NCI-H524 treated with DMSO at 0.1 percent for 48 hours (cell line): ENCODE data around the gene DHRS11.
A peak's percentile ranks its signal among the peaks of the same experiment; 100 is the strongest.
"Not testable (repeated sequence)": the region's sequence is repeated elsewhere in the genome, so short reads cannot be mapped to it uniquely, and the experiment has no call there.

Experiments used
- DNase-seq: peaks from one replicate; lab custom pipeline; 2025; lab: John Stamatoyannopoulos, UW

DHRS11 gene

DNA sequence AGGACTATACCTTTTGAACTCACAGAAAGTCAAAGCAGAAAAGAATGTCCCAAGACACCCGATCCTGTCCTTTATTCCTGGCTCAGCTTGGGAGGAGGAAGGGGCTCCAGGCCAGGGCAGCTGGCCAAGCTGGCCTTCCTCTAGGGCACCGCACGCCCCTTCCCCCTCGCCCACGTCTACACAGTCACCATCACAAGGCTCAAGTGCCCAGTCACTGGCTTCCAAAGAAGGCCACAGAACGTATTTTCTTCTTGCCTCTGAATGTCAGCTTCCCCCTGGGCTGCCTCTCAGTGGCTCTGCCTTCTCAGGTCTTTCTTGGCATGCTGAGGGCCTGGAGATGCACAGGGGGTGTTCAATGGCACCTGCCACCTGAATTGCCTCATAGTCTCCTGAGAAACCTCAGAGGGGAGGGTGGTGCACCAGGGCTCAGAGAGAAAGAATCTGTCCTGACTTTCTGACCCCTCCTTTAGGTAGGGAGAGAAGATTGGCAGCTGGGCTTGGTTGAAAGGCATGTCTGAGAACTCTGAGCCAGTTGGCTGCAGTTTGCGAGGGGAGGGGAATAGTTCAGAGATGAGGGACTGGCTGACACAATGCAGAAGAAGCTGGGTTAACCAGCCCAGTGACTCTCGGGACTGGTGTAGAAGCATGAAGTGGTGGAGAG lies 2.1 kb downstream of the DHRS11 start:
- DNase-seq: no peak

DNA sequence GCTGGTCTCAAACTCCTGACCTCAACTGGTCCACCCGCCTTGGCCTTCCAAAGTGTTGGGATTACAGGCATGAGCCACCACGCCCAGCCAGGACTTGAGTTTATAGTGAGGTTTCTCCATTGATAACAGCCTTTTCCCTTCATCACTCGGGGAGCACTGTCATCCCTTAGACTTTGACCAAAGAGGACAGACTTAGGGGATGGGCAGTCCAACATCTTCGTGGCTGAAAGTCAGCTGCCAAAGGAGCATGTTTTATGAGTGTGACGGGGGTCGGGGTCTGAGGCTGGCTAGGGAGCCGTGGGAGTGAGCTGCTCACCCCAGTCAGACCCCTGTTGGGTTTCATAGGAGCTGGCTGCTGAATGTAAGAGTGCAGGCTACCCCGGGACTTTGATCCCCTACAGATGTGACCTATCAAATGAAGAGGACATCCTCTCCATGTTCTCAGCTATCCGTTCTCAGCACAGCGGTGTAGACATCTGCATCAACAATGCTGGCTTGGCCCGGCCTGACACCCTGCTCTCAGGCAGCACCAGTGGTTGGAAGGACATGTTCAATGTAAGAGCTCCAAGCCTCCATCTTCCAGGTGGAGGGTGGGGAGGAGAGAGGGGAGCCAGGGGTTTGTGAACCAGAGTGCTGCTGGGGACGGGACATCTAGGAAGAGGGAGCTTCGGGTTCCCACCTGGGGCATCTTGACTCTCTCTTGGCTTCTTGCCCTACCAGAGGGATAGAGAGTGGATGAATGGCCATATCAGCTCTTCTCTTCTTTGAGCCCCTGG lies 3.1 kb downstream of the DHRS11 start:
- DNase-seq: no peak

DNA sequence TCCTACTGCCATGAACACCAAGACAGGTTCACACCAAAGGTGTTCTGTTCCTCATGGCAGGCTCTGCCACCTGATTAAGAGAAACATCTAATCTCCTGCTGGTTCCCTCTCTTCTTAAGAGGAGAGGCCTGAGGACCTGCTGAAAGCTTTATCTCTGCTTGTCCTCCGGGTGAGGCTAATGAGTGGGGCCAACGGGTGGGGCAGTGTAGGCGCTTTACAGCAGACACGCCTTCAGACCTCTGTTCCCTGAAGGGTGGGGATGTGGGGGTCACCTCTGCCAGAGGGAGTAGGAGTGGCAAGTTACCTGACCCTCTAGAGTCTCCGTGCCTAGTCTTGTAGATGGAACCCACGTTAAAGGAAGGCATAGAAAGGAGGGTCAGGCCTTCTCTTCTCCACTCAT lies 5.5 kb downstream of the DHRS11 start:
- no peak for DNase-seq

DNA sequence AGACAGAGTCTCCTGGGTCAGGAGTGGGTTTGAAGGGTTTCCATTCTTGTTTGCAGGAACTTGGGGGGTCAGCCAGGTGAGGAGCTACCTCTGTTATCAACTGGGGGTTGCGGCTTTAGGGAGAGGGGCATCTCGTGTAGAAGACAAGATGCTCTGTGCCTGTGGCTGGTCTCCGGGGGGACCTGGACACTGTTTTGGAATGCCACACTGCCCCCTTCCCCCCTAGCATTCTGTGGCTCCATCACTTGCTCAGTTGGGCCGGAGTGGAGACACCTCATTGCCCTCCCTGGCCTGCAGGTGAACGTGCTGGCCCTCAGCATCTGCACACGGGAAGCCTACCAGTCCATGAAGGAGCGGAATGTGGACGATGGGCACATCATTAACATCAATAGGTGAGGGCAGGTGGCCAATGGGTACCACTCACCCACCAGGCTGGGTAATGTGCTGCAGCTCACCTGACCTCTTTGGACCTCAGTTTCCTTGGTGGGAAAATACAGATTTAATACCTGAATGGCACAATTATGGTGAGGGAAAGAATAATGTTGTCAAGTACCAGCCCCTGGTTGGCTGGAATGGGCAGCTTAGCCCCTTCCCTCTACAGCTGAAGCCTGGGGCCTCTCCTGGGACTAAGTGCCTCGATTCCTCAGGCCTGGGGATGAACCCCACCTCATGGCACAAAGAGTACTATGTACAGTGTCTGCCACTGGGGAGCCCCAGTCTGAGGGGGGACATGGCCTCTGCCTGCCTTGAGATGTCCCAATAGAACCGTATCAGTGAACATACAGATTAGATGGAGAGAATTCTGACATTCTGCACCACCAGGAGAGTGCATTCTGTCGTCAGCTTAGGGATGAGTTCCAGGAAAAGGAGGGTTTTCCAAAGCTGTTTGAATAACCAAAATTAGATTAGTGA lies 6.4 kb downstream of the DHRS11 start:
- no peak for DNase-seq

DNA sequence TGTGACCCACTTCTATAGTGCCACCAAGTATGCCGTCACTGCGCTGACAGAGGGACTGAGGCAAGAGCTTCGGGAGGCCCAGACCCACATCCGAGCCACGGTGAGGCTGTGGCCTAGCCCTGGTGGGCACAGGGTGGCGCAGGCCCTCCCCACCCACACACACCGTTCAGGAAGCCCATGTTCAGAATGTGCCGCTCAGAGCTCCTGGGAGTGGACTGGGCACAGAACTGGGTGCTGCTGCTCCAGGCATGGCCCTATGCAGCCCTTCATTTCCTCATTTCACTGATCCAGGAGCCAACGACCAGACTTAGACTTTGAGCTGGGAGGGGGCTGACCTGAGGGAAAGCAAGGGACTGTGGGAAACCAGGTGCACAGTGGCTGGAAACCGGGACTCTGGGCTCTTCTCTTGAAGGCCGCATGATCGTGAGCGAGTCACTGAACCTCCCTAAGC lies 7.3 kb downstream of the DHRS11 start:
- no peak for DNase-seq

DNA sequence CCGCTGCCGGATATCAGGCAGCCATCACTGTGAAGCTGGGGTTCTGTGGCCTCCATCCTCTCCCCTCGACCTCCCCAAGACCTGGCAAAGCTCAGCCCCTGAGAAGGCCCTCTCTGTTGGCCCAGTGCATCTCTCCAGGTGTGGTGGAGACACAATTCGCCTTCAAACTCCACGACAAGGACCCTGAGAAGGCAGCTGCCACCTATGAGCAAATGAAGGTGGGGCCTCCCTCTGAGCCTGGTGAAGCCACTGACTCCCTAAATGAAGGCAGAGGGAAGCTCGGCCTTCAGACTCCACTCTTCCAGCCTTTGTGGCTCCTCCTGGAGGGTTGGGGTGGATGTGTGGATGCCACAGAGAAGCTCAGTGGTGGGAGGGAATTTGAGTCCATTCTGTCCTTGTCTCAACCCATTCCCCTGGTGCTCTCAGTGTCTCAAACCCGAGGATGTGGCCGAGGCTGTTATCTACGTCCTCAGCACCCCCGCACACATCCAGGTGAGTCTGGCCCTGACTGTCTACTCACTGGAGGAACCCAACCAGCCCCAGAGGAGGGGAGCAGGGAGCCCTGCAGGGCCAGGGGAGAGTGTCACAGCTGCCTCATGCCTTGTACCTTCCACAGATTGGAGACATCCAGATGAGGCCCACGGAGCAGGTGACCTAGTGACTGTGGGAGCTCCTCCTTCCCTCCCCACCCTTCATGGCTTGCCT lies 8.0 kb downstream of the DHRS11 start:
- DNase-seq: no peak

DNA sequence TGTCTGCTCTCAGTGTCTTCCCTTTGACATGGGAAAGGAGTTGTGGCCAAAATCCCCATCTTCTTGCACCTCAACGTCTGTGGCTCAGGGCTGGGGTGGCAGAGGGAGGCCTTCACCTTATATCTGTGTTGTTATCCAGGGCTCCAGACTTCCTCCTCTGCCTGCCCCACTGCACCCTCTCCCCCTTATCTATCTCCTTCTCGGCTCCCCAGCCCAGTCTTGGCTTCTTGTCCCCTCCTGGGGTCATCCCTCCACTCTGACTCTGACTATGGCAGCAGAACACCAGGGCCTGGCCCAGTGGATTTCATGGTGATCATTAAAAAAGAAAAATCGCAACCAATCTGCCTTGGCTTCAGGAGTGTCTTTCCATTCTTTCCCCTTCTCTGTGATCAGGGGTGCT lies 8.8 kb downstream of the DHRS11 start:
- DNase-seq: no peak

DNA sequence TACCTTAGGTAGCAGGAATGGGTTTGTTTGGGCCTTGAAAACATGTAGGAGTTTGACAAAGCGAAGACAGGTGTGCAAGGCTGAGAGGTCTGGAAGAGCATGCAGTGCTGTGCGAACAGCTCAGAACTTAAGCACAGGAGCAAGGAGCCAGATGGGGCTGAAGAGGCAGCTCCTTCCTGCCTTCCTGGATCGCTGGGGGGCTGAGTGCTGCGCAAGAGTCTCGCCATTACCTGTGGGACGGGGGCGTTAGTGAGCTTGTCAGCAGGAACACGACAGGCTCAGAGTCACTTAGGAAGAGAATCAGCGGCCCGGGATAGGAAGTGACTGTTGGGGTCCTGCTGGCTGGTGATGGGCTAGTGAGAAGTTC lies 9.2 kb downstream of the DHRS11 start:
- DNase-seq: peak; percentile 54

DNA sequence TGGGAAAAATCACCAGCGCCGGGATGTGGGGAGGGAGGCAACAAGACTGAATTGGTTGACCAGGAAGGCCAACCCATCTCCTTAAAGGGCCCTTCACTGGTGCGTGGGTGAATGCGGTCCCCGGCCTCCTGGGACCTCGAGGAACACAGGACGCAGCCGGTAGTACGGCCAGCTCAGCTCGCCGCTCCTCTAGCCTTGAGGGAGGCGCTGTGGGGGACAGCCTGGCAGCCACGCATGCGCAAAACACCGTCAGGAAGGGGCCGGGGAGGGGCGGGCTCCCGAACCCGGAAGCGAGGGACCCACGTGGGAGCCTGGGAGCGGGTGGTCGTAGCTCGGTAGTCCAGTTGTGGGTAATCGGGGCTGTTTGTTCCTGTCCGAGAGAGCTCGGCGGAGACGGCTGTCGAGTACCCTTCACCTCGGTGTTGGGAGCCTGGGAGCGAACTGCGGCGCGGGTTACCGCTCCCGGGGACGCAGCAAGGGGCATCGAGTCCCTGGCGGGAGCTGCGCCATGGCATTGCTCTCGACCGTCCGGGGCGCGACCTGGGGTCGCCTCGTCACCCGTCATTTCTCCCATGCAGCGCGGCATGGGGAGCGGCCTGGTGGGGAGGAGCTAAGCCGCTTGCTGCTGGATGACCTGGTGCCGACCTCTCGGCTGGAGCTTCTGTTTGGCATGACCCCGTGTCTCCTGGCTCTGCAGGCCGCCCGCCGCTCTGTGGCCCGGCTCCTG lies 9.8 kb downstream of the DHRS11 start, which contains the start of gene MRM1:
MRM1 (plus strand) TSS at position 281 of the 727 bp plus-strand sequence; CDS start at position 509, 228 bp downstream.
- peak; percentile 63 for DNase-seq

DNA sequence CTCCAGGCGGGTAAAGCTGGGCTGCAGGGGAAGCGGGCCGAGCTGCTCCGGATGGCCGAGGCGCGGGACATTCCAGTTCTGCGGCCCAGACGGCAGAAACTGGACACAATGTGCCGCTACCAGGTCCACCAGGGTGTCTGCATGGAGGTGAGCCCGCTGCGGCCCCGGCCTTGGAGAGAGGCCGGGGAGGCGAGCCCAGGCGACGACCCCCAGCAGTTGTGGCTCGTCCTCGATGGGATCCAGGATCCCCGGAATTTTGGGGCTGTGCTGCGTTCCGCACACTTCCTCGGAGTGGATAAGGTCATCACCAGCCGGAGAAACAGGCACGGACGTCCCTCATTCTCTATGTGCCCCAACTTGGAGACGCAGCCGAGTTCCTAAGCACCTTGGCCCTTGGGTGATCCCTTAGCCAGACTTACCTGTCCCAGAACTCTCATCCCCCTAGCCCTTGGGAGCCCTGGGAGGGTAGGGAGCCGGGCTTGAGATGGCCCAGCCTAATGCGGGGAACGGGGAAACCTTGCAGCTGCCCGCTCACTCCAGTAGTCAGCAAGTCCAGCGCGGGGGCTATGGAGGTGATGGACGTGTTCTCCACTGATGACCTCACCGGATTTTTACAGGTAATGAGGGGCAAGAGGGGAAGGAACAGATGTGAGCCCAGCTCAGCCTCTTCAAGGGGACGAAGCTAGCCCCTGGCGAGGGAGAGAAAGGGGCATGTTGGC lies 10.5 kb downstream of the DHRS11 start:
- DNase-seq: no peak

DNA sequence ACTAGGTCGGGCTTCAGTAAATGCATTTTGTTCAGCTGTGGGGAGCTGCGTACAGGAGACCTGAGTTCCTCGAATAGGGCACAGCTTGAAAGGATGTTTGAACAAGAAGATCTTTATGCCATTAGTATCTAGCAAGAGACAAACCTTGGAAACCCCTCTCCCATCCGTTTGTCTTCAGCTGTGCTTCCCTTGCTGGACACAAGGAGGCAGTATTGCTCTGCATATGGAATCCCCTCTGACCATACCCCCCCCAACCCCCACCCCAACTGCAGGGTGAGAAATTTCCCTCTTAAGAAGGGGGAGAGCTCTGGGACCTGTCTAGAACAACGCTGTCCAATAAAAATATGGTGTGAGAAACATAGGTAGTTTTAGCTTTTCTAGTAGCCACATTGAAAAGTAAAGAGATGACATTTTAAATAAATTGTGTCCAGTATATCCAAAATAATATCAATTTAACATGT lies 11.3 kb downstream of the DHRS11 start:
- peak; percentile 33 for DNase-seq

DNA sequence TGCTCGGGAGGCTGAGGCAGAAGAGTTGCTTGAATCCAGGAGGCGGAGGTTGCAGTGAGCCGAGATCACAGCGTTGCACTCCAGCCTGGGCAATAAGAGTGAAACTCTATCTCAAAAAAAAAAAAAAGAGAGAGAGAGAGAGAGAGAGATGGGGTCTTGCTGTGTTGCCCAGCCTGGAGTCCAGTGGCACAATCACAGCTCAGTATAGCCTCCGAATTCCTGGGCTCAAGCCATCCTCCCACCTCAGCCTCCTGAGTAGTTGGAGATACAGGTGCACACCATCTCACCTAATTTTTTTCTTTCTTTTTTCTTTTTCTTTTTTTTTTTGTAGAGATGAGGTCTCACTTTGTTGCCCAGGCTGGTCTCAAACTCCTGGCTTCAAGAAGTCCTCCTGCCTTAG lies 13.3 kb downstream of the DHRS11 start:
- DNase-seq: not testable (repeated sequence)

DNA sequence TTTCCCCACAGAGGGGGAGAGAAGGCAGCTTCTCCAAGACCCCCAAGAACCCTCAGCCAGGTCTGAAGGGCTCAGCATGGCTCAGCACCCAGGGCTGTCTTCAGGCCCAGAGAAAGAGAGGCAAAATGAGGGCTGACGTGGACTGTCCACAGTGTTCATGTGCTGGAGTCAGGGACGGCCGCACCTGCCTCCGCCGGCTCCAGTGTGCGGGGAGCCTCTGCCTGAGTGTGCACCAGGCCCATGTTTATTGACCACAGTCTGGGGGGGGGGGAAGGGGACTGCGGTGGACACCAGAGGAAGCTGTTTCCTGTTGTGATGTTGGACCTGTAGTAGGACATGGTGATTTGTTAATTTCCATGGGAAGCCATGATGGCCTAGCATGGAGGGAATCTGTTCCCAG lies 16.6 kb downstream of the DHRS11 start:
- DNase-seq: no peak

DNA sequence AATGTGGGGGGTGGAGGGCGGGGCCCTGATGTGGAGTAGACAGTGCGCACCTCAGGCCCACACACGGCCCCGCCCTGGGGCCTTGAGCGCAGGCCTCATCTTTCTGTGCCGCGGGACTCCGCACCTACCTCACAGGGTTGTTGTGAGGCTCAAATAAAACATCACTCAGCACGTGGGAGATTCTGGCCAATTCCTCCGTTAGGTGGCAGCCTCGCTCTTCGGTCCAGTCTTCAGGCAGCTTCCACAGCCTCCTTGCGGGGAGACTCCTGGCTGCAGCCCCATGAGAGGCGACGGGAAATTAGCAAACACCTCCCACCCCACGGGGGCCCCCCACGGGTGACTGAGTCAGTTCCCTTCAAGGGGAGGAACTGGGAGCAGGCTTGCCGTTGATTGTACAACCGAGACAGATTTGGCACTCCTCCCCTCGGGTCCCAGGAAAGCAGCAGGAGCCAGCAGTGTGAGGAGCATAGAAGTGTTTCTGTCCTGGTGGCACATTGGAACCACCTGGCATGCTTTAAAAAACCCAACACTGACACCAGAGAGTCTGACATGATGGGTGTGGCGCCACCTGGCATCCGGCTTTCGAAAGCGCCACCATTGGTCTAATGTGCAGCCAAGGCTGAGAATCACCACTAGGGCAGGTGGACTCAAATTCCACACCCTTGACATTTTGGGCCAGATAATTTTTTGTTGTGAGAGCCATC lies 17.3 kb downstream of the DHRS11 start:
- DNase-seq: peak; percentile 70

DNA sequence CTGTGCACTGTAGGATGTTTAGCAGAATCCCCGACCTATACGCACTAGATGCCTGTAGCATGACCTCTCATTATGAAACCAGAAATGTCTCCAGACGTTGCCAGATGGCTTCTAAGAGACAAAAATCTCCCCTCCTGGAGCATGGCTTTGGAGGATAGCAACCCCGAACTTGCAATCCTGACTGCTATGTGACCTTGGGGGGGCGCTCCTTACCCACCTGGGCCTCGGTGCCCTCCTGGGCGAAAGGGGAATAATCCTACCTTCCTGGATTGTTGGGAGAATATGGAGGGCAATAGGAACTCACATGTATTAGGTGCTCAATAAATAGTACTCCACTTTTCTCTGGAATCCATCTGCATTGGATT lies 17.8 kb downstream of the DHRS11 start:
- DNase-seq: no peak

DNA sequence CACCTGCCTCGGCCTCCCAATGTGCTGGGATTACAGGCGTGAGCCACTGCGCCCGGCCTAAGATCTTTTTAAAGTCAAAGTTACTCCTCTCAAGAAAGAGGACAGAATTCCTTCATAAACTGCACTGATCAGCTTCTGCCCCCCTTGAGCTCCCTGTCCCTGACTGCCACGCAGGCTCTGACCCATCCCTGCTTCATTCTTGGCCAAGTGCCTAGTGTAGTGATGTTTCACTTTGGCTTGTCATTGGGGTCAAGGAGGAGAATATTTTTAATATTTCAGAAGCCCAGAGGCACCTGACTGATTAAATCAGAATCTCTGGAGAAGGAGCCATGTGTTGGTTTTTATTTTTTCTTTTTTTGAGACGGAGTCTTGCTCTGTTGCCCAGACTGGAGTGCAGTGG lies 18.8 kb downstream of the DHRS11 start:
- no peak for DNase-seq

DNA sequence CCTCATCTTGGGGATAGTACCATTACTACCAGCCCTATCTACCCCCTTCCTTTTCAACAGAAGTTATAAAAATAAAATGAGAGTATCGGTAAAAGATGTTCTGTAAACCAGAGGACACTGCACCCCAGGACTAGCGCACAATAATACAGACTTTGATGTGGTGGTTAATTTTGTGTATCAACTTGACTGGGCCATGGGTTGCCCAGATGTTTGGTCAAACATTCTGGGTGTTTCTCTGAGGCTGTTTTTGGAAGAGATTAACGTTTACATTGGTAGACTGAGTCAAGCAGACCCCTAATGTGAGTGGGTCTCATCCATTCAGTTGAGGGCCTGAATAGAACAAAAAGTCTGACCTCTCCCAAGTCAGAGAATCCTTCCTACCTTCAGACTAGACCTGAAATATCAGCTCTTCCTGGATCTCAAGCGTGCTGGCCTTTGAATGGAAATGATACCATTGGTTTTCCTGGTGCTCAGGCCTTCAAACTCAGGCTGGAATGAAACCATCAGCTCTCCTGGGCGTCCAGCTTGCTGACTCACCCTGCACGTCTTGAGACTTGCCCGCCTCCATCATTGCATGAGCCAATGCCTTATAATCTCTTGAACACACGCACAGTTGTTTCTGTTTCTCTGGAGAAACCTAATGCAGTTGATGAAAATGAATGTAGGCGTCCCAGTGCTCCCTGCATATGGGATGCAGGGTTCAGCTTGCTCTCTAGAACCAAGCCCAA lies 19.8 kb downstream of the DHRS11 start:
- DNase-seq: no peak

DNA sequence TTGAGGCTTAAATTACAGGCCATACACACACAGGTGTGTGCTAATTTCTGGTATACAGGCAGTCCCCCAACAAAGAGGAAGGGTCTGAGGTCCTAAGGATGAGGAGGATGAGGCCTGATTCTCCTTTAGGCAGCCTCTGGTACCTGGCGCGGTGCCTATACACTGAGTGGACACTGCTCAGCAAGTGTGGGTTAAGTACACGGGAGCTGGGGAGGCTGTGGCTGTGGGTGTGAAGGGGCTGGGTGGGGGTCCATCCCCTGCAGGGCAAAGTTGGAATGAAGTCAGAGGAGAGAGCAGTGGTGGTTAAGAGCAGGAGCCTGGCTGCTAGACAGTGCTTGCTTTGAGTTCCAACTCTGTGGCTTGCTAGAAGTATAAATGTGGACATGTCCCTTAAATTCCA lies 20.6 kb downstream of the DHRS11 start:
- no peak for DNase-seq

DNA sequence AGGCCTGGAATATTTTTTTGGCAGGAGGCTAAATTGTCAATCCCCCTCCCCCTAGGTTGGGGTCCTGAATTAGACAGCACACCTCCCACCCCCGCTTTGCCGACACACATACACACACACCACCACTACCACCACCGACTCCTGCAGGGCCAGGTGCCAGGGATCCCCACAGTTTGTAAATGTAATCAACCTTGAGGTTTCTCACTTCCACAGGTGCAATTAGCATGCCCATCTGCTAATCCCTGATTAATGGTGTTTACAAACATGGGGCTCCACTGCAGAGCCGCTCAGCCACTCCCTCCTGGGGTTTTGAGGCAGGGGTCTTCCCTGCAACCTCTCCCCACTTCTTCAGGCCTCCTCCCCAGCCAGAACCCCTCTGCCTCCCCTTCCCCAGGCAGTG lies 21.5 kb downstream of the DHRS11 start:
- no peak for DNase-seq
